SHP77 (cell line): ENCODE measurements around the gene AHI1.
"Not testable (repeated sequence)": the region's sequence is repeated elsewhere in the genome, so short reads cannot be mapped to it uniquely, and the experiment has no call there.

Experiments used
- DNase-seq, 2 experiments: peaks; one replicate each; lab custom pipeline; 2025; lab: John Stamatoyannopoulos, UW

AHI1 gene

DNA sequence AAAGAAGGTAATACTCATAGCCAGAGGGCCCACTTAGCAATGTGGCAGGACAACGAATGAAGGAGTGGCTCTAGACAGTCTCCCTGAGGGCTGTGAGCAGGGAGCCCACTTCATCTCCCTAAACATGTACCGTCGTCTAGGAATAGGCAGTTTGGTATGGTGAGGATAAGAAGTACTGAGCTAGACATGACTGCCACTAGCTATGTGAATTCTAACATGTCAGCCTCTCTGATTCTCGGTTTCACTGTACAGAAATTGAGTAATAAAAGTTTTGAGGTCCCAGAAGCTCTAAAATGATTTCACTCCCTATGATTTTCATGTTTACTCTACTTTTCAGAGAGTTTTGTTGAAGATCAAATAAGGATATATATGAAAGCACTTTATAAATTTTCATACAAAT is 107.1 kb downstream of the AHI1 start:
- DNase-seq, result no peak

DNA sequence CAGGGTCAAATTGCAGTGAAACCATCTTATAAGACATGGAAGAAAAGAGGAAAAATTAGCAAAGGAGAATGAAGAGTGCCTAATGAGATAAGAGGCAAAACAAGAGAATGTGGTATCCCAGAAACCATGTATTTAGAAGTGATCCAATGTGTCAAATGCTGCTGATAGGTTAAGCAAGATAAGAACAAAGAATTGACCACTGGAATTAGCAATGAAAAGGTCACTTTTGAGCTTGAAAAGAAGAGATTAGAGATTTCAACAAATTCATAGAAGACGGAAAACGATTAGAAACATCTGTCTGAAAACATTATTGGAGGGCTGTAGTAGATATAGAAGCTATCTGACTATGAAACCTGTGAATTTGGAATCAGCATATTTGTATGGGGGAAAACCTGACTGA is 112.2 kb downstream of the AHI1 start:
- DNase-seq, result no peak

DNA sequence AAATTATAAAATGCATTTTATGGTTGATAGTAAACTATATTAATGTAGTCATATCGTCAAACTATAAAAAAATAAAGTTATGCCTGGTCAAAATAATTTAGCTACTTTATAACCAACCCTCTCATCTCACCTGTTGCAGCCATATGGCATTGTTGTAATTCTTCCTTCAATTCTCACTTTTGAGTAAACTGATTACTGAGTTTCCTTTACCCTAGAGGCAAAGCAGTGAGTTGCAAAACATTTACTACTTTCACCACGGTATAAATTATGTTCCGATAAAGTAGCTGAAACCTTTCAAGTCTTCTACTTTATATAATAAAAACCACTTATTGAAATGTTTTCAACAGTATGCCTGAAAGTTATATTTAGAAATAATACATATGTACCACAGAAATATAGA is 113.8 kb downstream of the AHI1 start:
- DNase-seq, result no peak

- DNase-seq, result no peak
These were observed 114.2 kb downstream of the AHI1 start for GRCh38 chr6:135383301-135383700.

DNA sequence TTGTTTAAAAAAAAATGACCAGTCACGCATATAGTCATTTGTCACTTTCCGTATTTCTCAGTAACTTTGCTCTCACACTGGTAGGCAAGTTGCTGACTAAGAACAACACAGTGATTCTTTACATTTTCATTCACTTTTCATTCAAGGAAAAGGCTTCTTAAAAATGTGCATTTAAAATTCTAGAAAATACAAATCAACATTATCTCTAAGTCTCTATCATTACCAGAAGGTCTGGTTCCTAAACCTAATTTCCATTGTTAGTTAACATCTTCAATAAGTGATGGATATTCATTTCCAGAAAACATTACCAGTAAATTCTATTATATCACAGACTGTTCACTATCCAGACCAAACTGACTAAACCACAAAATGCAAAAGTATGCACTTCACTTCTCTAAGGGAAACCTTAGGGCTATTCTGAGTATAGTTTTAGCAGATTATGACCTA is 115.3 kb downstream of the AHI1 start:
- DNase-seq, result no peak

- no peak for DNase-seq
These were observed 116.7 kb downstream of the AHI1 start for GRCh38 chr6:135380793-135381192.

DNA sequence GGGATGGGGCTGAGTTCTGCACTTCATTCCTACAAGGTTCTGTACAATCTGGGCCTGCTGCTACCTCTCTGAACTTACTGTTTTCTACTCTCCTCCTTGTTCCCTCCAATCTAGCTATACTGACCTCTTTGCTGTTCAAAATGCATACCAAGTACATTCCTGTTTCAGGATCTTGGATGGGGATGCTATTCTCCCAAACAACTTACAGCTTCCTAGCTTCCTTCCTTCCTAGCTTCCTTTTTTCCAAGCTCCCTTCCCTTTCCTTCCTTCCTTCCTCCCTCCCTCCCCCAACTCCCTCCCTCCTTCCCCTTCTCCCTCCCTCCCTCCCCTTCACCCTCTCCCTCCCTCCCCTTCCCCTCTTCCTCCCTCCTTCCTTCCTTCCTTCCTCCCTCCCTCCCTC is 117.9 kb downstream of the AHI1 start:
- no peak for DNase-seq

GRCh38 chr6:135372758-135373157 is 124.8 kb downstream of the AHI1 start:
- no peak for DNase-seq

- not testable (repeated sequence) for DNase-seq
These were observed 133.9 kb downstream of the AHI1 start for GRCh38 chr6:135363622-135364021.

DNA sequence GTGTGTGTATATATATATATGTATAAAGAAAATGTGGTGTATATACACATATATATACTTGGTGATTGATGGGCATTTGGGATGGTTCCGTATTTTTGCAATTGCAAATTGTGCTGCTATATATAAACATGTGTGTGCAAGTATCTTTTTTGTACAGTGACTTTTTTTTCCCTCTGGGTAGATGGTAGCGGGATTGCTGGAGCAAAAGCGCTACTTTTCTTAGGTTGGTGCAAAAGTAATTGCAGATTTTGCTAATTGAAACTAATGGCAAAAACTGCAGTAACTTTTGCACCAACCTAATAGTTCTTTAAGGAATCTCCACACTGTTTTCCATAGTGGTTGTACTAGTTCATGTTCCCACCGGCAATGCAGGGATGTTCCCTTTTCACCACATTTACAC is 135.4 kb downstream of the AHI1 start:
- no peak for DNase-seq

GRCh38 chr6:135360222-135360621 is 137.3 kb downstream of the AHI1 start:
- DNase-seq, result no peak

DNA sequence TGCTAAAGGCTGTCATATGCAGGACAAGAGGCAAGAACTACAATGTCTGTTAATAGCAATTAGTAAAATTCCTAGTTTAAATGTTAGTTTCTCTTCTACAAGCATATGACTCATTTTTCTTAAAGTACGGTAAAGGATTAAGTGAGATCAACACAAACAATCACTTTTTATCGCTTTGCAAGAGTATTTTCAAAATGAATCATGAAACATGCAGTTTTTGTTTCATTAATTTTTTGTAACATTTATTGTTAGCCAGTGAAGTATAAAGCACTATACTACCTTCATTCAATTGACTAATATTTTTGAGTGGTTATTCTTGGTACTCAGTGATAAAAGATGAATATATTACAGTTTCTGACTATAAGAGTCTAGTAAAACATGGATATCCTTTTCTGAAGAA is 138.6 kb downstream of the AHI1 start:
- no peak for DNase-seq

DNA sequence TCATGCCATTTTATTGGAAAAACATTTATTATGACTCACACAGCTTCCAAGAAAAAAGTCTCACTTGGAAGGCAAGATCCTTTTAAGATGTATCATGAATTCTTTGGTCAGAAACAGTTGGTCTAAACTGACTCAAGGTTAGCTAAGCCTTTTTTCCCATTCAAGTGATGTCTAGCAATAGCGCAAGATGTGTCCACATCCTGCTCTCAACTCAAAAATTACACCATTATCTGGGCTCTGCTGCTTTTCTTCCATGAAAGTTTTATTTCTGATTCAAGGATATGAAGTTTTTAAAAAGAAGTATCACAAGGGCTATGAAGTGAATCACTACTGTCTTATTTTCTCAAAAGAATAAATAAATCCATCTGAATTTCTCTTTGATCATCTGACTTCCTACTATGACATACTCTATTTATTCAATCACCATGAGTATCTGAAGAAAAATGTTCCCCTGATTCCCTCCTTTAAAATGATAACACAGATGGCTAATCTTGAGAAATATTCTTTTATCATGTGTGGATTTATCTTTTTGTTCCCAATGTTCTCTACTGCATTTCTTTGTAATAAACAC is 139.2 kb downstream of the AHI1 start:
- DNase-seq, result no peak

GRCh38 chr6:135354407-135354806 is 143.1 kb downstream of the AHI1 start:
- DNase-seq, result no peak

DNA sequence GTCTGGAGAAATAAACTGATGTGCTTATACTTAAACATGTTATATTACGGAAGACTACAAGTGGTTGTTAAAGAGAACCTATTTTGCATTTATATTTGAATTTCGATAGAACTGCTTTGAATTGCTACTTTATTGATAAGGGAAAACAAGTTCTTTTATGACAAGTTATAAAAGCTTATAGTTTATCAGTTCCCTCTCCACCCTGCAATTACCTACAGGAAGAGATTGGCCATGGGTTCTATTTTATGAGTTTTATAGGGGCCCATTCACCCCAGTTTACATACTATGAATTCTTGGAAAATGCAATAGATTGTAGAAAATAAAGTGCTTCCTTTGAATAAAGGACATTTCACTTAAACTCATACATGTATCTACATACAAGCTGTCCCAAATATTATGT is 144.4 kb downstream of the AHI1 start:
- no peak for DNase-seq

DNA sequence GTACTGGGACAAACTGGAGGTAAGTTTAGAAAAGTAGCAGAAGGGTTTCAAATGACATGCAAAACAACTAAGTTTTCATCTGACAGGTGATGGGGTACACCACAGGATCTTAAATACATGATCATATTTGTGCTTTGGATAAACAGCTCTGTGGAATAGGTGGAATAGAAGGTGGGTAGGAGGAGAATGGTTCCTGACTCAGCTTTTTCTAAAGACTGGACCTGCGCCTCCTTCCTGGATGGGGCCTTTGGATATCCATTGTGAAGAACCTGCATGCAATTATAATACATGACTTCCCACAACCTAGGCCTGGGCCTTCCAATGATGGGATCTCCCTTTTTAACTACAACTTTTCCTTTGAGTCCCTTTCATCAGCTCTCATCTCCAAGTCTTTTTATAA is 145.9 kb downstream of the AHI1 start:
- DNase-seq, result no peak

DNA sequence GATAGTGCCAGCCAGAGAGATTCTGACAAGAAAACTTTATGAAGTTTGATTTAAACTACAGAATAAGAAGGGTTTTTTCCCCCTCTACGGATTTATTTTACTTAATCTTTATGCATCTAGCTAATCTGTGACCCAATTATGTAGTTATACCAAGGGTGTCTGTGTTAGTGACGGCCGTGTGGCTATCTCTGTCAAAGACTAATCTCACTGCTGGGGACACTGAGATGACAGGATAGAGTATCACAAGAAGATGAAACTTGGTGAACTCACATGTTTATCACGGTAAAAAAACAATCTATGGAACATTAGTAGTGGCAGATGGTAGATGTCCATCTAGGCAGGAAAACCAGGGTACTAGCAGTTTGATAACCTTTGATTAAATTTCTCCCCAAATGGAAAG is 149.7 kb downstream of the AHI1 start:
- no peak for DNase-seq

DNA sequence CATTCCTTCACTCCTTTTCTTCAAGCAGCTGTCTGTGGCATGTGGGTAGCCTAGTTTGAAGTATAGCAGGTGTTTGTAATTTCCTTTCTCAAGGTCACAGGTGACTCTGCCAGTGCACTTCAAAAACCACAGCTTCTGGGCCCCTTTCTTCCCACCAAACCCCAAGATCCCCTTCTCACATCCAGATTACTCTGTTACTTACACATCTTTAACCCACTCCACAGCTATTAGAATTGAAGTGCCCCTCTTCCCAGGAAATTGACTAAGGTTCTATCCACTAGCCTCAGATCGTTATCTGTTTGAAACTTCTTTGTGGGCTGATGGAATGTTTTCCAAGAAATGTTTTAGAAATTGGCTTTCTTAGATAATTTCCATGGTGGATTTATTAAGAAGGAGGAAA is 150.8 kb downstream of the AHI1 start:
- DNase-seq, result no peak

DNA sequence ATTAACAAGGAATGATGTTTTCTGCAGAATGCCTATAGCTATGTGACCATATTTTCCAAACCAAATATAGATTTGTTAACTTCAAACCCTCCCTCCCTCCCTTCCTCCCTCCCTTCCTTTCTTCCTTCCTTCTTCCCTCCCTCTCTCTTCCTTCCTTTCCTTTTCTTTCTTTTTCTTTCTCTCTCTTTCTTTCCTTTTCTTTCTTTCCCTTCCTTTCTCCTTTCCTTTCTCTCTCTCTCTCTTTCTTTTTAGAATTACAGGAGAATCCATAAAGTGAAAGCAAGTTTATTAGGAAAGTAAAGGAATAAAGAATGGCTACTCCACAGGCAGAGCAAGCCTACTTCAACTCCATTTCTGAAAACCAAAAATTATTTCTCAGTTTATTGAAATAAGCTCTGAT is 153.0 kb downstream of the AHI1 start:
- no peak for DNase-seq

DNA sequence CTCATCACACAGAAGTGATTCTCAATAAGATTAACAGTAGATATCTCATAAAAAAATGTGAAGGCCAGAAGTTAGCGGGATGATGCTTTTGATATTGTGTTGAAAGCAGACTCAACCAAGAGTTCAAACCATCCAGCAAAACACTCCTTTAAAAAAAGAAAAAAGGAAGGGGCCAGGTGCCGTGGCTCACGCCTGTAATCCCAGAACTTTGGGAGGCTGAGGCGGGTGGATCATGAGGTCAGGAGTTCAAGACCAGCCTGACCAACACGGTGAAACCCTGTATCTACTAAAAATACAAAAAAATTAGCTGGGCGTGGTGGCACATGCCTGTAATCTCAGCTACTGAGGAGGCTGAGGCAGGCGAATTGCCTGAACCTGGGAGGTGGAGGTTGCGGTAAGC is 157.6 kb downstream of the AHI1 start:
- not testable (repeated sequence) for DNase-seq

- DNase-seq, result no peak
These were observed 163.4 kb downstream of the AHI1 start for GRCh38 chr6:135334169-135334568.

GRCh38 chr6:135331002-135331401 is 166.5 kb downstream of the AHI1 start:
- DNase-seq, result no peak

GRCh38 chr6:135329851-135330803 is 167.4 kb downstream of the AHI1 start:
- DNase-seq, result no peak

DNA sequence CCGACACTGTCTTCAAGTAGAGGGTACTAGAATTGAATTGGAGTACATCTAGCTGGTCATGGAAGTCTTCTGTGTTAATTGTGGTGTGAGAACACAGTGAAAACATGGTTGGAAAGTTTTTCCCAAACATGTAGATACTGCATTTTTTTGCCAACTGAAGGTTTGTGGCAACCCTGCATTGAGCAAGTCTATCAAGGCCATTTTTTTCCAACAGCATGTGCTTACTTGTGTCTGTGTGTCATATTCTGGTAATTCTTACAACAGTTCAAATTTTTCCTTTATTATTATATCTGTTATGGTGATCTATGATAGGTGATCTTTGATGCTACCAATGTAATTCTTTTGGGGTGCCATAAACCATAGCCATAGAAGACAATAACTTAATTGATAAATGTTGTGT is 169.4 kb downstream of the AHI1 start:
- no peak for DNase-seq
